SK-N-MC (cell line): Measurements from ENCODE around the gene AGTR1.

ENCODE experiments used
- DNase-seq: peaks from one replicate; pipeline ENCODE4 v3.0.0-alpha.2; 2011; ENCODE audit warnings: low read depth, low spot score
- H3K27ac ChIP-seq: fragments of 200-600 bp; sonication (generic); 2 replicates; pipeline ENCODE4 v1.5.1; 2016; ENCODE audit warnings: mixed run types
- H3K36me3 ChIP-seq: fragments of 200-600 bp; sonication (generic); 2 replicates; pipeline ENCODE4 v1.6.1; 2017; ENCODE audit warnings: antibody characterized with exemption, low read length, mixed read lengths; ENCODE audit not compliant: insufficient read depth
- H3K4me3 ChIP-seq: fragments of 200-600 bp; sonication (generic); 2 replicates; pipeline ENCODE4 v1.5.1; 2016
- H3K9ac ChIP-seq: fragments of 200-600 bp; sonication (generic); 2 replicates; pipeline ENCODE4 v1.8.0; 2017; ENCODE audit warnings: mixed run types, mixed read lengths; ENCODE audit not compliant: insufficient read length
- H3K9me3 ChIP-seq: fragments of 200-600 bp; sonication (generic); 2 replicates; pipeline ENCODE4 v1.6.1; 2017; ENCODE audit warnings: low read depth, mild to moderate bottlenecking, antibody characterized with exemption, low read length, moderate library complexity, mixed read lengths
- EZH2 ChIP-seq: fragments of 200-600 bp; sonication (generic); IDR thresholded peaks from one replicate; pipeline ENCODE4 v1.6.1; 2017; ENCODE audit warnings: antibody characterized with exemption
- FOXP2 ChIP-seq: optimal IDR thresholded peaks from 2 replicates; pipeline ENCODE3; 2011; ENCODE audit warnings: mild to moderate bottlenecking, moderate library complexity; ENCODE audit not compliant: insufficient read depth; ENCODE audit errors: extremely low read length, control extremely low read depth
- POLR2AphosphoS5 ChIP-seq: IDR thresholded peaks from 2 replicates; pipeline ENCODE4 v1.6.1; 2012; ENCODE audit warnings: mild to moderate bottlenecking, low read depth, low read length, borderline replicate concordance

The AGTR1 gene

GRCh38 chr3:148728753-148729152, 31.1 kb downstream of the AGTR1 start:
- Histone ChIP-seq H3K9ac (peak overlapping the region; percentile 17), H3K9me3 (no peaks in the 10 kb centered on the region), H3K27ac (no peak overlapping the region), H3K36me3 (no peaks in the 10 kb centered on the region), H3K4me3 (no peak overlapping the region)
- no peak for TF ChIP-seq POLR2AphosphoS5
- no peak for DNase-seq

- H3K27ac ChIP-seq = no peak overlapping the region
- no peak overlapping the region for H3K9ac ChIP-seq
- no peak overlapping the region for H3K4me3 ChIP-seq
- no peaks in the 10 kb centered on the region for H3K9me3 ChIP-seq
- no peak for TF ChIP-seq FOXP2
- H3K36me3 ChIP-seq = no peaks in the 10 kb centered on the region
- no peak for DNase-seq
These were observed 31.9 kb downstream of the AGTR1 start for GRCh38 chr3:148729476-148730055.

GRCh38 chr3:148730676-148731075, 33.0 kb downstream of the AGTR1 start:
- DNase-seq = no peak
- Histone ChIP-seq H3K36me3 (no peaks in the 10 kb centered on the region), H3K9me3 (no peaks in the 10 kb centered on the region), H3K4me3 (no peak overlapping the region), H3K27ac (no peak overlapping the region), H3K9ac (no peak overlapping the region)
- TF ChIP-seq EZH2 (no peak), POLR2AphosphoS5 (no peak), FOXP2 (no peak)

- no peak overlapping the region for H3K27ac ChIP-seq
- DNase-seq = no peak
- H3K36me3 ChIP-seq = no peaks in the 10 kb centered on the region
- H3K9ac ChIP-seq = no peak overlapping the region
- TF ChIP-seq FOXP2 (no peak), EZH2 (no peak)
- no peak overlapping the region for H3K4me3 ChIP-seq
- H3K9me3 ChIP-seq = no peaks in the 10 kb centered on the region
These were observed 37.9 kb downstream of the AGTR1 start for GRCh38 chr3:148735597-148735996.

- TF ChIP-seq EZH2 (no peak), FOXP2 (no peak), POLR2AphosphoS5 (no peak)
- H3K36me3 ChIP-seq = no peaks in the 10 kb centered on the region
These were observed 38.4 kb downstream of the AGTR1 start for GRCh38 chr3:148736086-148736485.

DNA sequence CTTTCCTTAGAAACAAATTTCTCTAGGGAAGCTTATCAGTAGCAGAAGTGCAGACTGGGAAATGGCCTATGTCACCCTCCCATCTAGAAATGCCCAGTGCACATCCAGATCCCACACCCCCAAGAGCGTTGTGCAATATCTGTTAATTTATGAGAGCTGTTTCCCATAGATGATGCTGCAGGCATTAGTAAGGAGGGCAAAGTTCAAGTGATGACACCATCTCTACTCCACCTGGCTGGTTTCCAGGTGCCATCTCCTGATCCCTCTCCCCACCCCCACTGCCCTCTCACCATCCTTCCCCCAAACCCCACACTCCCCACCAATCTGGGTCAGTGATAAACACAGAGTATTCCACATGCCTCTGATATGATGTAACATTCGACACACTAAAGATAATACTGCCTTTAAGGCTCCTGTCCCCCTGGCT, 39.4 kb downstream of the AGTR1 start:
- no peak overlapping the region for H3K27ac ChIP-seq
- no peaks in the 10 kb centered on the region for H3K9me3 ChIP-seq
- no peak overlapping the region for H3K4me3 ChIP-seq
- no peaks in the 10 kb centered on the region for H3K36me3 ChIP-seq
- TF ChIP-seq EZH2 (no peak), POLR2AphosphoS5 (no peak), FOXP2 (no peak)
- H3K9ac ChIP-seq = no peak overlapping the region
- no peak for DNase-seq

More at GRCh38 chr3:148736086-148736485, 38.4 kb downstream of the AGTR1 start:
- no peak overlapping the region for H3K9ac ChIP-seq
- DNase-seq = no peak
- H3K4me3 ChIP-seq = no peak overlapping the region
- H3K9me3 ChIP-seq = no peaks in the 10 kb centered on the region
- H3K27ac ChIP-seq = no peak overlapping the region

- H3K36me3 ChIP-seq = no peaks in the 10 kb centered on the region
- TF ChIP-seq FOXP2 = no peak
- no peak for TF ChIP-seq EZH2
- no peak for TF ChIP-seq POLR2AphosphoS5
- H3K4me3 ChIP-seq = no peak overlapping the region
- no peak overlapping the region for H3K9ac ChIP-seq
- no peak for DNase-seq
- H3K27ac ChIP-seq = no peak overlapping the region
- no peaks in the 10 kb centered on the region for H3K9me3 ChIP-seq
These were observed 42.0 kb downstream of the AGTR1 start for GRCh38 chr3:148739720-148740119.

DNA sequence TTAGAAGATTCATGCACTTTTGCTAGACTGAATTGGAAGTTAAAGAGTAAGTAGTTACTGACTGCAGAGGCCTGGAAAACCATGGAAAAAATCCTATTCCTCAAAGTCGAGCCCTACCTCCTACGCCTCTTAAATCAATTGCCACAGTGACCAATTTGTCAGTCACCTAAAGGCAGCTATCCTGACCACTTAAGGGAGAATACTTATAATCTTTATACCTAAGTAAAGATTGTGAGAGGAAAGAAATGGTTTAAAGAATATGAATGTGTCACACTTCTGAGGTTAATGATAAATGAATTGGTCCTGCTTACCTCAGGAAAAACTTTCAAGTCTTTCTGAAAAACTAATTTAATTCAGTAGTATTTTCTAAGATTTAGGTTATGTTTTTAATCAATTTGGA, 42.6 kb downstream of the AGTR1 start:
- Histone ChIP-seq H3K27ac (no peak overlapping the region), H3K36me3 (no peaks in the 10 kb centered on the region), H3K4me3 (no peak overlapping the region), H3K9me3 (no peaks in the 10 kb centered on the region), H3K9ac (no peak overlapping the region)
- DNase-seq = no peak
- TF ChIP-seq EZH2 = no peak
- TF ChIP-seq POLR2AphosphoS5 = no peak
- TF ChIP-seq FOXP2 = no peak

DNA sequence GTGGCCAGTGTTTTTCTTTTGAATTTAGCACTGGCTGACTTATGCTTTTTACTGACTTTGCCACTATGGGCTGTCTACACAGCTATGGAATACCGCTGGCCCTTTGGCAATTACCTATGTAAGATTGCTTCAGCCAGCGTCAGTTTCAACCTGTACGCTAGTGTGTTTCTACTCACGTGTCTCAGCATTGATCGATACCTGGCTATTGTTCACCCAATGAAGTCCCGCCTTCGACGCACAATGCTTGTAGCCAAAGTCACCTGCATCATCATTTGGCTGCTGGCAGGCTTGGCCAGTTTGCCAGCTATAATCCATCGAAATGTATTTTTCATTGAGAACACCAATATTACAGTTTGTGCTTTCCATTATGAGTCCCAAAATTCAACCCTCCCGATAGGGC, 43.5 kb downstream of the AGTR1 start:
- TF ChIP-seq EZH2 (no peak), POLR2AphosphoS5 (no peak), FOXP2 (no peak)
- Histone ChIP-seq H3K9ac (no peak overlapping the region), H3K36me3 (no peaks in the 10 kb centered on the region), H3K4me3 (no peak overlapping the region), H3K9me3 (no peaks in the 10 kb centered on the region), H3K27ac (no peak overlapping the region)
- no peak for DNase-seq

GRCh38 chr3:148742118-148742517, 44.4 kb downstream of the AGTR1 start:
- Histone ChIP-seq H3K4me3 (no peak overlapping the region), H3K36me3 (no peaks in the 10 kb centered on the region), H3K27ac (no peak overlapping the region), H3K9ac (no peak overlapping the region), H3K9me3 (no peaks in the 10 kb centered on the region)
- TF ChIP-seq FOXP2 (no peak), POLR2AphosphoS5 (no peak), EZH2 (no peak)
- DNase-seq = no peak
